ENCODE results near the gene CYS1. TPM values are rescaled to one million over a fixed set of nuclear protein-coding genes. Genes with fewer than 3 reads are reported as not detected.

The CYS1 gene
- polyA plus RNA-seq, 3 donors, result not detected

DNA sequence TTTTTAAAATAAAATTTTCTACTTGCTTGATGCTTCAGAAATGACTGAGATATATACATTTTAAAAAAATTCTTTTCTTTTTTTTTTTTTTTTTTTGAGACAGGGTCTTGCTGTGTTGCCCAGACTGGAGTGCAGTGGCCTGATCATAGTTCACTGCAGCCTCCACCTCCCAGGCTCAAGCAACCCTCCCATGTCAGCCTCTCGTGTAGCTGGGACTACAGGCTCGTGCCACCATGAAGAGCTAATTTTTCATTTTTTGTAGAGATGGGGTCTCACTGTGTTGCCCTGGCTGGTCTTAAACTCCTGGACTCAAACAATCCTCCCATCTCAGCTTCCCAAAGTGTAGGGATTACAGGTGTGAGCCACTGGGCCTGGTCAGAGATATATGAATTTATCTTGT lies 12.9 kb downstream of the CYS1 start:
- Mint-ChIP-seq H3K4me1 (peaks cover 12% of the 10 kb centered on the region), H3K27ac (no peak overlapping the region), H3K27me3 (ENCODE audit: low read depth in 3 of 3) (peaks cover 9 to 16% (median 13%) of the 10 kb centered on the region in 3 donors), H3K4me3 (no peak overlapping the region), H3K36me3 (no peaks in the 10 kb centered on the region), H3K9me3 (peaks cover 0 to 5% (median 2%) of the 10 kb centered on the region in 7 donors)
- no peak overlapping the region for H3K9ac ChIP-seq (ENCODE audit: insufficient read depth, low read length, poor library complexity, severe bottlenecking)
- H4K20me1 ChIP-seq (ENCODE audit: insufficient read depth, low read length), result no peaks in the 10 kb centered on the region
- intact Hi-C loops (cut with micrococcal nuclease), result no loop called here
- no peaks in the 10 kb centered on the region for H3K9me3 ChIP-seq (replicated peaks in 1 of 2; ENCODE audit: control insufficient read depth in 1 of 2, insufficient read depth in 1 of 2, low read length in 2 of 2)
- no peak overlapping the region for H3K4me2 ChIP-seq (replicated peaks; ENCODE audit: extremely low read depth, low read length, poor library complexity, severe bottlenecking)
- DNase-seq, result no peak
- no peak overlapping the region for H3K27ac ChIP-seq (ENCODE audit: low read depth in 1 of 2, low read length in 2 of 2)
- no CpG with 5 or more reads among the region's 2 CpGs for WGBS (ENCODE audit: insufficient coverage)
- no peak overlapping the region for H2AFZ ChIP-seq (ENCODE audit: insufficient read depth, low read depth, low read length, poor library complexity, severe bottlenecking)
- no peaks in the 10 kb centered on the region for H3K79me2 ChIP-seq (ENCODE audit: insufficient read depth, low read length)
- H3K36me3 ChIP-seq (replicated peaks in 1 of 2; ENCODE audit: control insufficient read depth in 1 of 2, insufficient read depth in 2 of 2, low read length in 2 of 2), result no peaks in the 10 kb centered on the region
- TF ChIP-seq, protein P1, sequence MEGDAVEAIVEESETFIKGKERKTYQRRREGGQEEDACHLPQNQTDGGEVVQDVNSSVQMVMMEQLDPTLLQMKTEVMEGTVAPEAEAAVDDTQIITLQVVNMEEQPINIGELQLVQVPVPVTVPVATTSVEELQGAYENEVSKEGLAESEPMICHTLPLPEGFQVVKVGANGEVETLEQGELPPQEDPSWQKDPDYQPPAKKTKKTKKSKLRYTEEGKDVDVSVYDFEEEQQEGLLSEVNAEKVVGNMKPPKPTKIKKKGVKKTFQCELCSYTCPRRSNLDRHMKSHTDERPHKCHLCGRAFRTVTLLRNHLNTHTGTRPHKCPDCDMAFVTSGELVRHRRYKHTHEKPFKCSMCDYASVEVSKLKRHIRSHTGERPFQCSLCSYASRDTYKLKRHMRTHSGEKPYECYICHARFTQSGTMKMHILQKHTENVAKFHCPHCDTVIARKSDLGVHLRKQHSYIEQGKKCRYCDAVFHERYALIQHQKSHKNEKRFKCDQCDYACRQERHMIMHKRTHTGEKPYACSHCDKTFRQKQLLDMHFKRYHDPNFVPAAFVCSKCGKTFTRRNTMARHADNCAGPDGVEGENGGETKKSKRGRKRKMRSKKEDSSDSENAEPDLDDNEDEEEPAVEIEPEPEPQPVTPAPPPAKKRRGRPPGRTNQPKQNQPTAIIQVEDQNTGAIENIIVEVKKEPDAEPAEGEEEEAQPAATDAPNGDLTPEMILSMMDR (IDR thresholded peaks at IDR 0.05), result no peak
- no peak overlapping the region for H3K4me3 ChIP-seq (replicated peaks in 1 of 3; ENCODE audit: low read depth in 2 of 3, low read length in 3 of 3)
- peaks cover 10 to 12% of the 10 kb centered on the region in 2 donors for H3K4me1 ChIP-seq (ENCODE audit: control insufficient read depth in 1 of 2, insufficient read depth in 2 of 2, low read length in 2 of 2)
- H3K27me3 ChIP-seq (ENCODE audit: control insufficient read depth in 2 of 2, insufficient read depth in 2 of 2, low read length in 2 of 2), result no peaks in the 10 kb centered on the region

DNA sequence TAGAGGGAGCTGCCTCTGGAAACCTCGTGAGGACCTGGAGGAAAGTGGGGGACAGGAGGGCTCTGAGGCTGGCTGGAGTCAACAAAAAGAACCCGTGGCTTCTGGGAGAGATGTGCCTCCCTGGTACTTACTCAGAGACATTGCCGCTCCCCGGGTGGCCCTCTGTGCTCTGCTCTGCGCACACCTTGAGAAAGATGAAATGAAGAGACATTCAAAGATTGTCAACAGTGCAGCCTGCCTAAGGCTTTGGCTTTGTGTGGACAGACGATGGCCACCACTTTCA lies 14.5 kb downstream of the CYS1 start:
- Histone ChIP-seq H3K4me1 (ENCODE audit: control insufficient read depth in 1 of 2, insufficient read depth in 2 of 2, low read length in 2 of 2) (peaks cover 10 to 12% of the 10 kb centered on the region in 2 donors), H3K79me2 (ENCODE audit: insufficient read depth, low read length) (no peaks in the 10 kb centered on the region), H3K27me3 (ENCODE audit: control insufficient read depth in 2 of 2, insufficient read depth in 2 of 2, low read length in 2 of 2) (no peaks in the 10 kb centered on the region), H3K36me3 (replicated peaks in 1 of 2; ENCODE audit: control insufficient read depth in 1 of 2, insufficient read depth in 2 of 2, low read length in 2 of 2) (no peaks in the 10 kb centered on the region), H3K27ac (ENCODE audit: low read depth in 1 of 2, low read length in 2 of 2) (no peak overlapping the region), H4K20me1 (ENCODE audit: insufficient read depth, low read length) (no peaks in the 10 kb centered on the region), H2AFZ (ENCODE audit: insufficient read depth, low read depth, low read length, poor library complexity, severe bottlenecking) (no peak overlapping the region), H3K9me3 (replicated peaks in 1 of 2; ENCODE audit: control insufficient read depth in 1 of 2, insufficient read depth in 1 of 2, low read length in 2 of 2) (no peaks in the 10 kb centered on the region), H3K9ac (ENCODE audit: insufficient read depth, low read length, poor library complexity, severe bottlenecking) (no peak overlapping the region), H3K4me3 (replicated peaks in 1 of 3; ENCODE audit: low read depth in 2 of 3, low read length in 3 of 3) (no peak overlapping the region), H3K4me2 (replicated peaks; ENCODE audit: extremely low read depth, low read length, poor library complexity, severe bottlenecking) (peak overlapping the region; percentile 22)
- no peak overlapping the region for H3K27ac Mint-ChIP-seq
- intact Hi-C loops (cut with micrococcal nuclease), result no loop called here
- peaks cover 0 to 5% (median 2%) of the 10 kb centered on the region in 7 donors for H3K9me3 Mint-ChIP-seq
- 88% methylated on average over 6 of the region's 6 CpGs for WGBS (ENCODE audit: insufficient coverage)
- peaks cover 9 to 13% (median 12%) of the 10 kb centered on the region in 3 donors for H3K27me3 Mint-ChIP-seq (ENCODE audit: low read depth in 3 of 3)
- H3K36me3 Mint-ChIP-seq, result no peaks in the 10 kb centered on the region
- DNase-seq, result no peak
- peaks cover 12% of the 10 kb centered on the region for H3K4me1 Mint-ChIP-seq
- TF ChIP-seq, protein P1 (IDR thresholded peaks at IDR 0.05), result no peak
- H3K4me3 Mint-ChIP-seq, result peak overlapping the region in 1 of 2 donors; percentile 41

Data from CD14-positive monocyte (primary cell).